NCI-H510A (cell line): ENCODE results near the gene CDK16.

Experiments
- DNase-seq: peaks from one replicate; lab custom pipeline; 2025; lab: John Stamatoyannopoulos, UW

The CDK16 gene

GRCh38 chrX:47209508-47210238 lies 8.8 kb upstream of the CDK16 start:
- DNase-seq: no peak

GRCh38 chrX:47210661-47211425 lies 7.6 kb upstream of the CDK16 start:
- DNase-seq: no peak

- no peak for DNase-seq
These were observed 5.8 kb upstream of the CDK16 start for GRCh38 chrX:47212381-47213293.

GRCh38 chrX:47214435-47215077 lies 3.9 kb upstream of the CDK16 start:
- DNase-seq: no peak

GRCh38 chrX:47215291-47215900 lies 3.1 kb upstream of the CDK16 start:
- no peak for DNase-seq

- DNase-seq: no peak
These were observed 2.0 kb upstream of the CDK16 start for GRCh38 chrX:47216393-47216925.

GRCh38 chrX:47217121-47217851 lies 1.2 kb upstream of the CDK16 start:
- DNase-seq: no peak

GRCh38 chrX:47217852-47218279 lies 615 bp upstream of the CDK16 start:
- peak; percentile 95 for DNase-seq

GRCh38 chrX:47218920-47219815 lies 687 bp downstream of the CDK16 start:
- no peak for DNase-seq

GRCh38 chrX:47221756-47222155 lies 3.3 kb downstream of the CDK16 start:
- DNase-seq: no peak

GRCh38 chrX:47222751-47223350 lies 4.4 kb downstream of the CDK16 start:
- no peak for DNase-seq

- no peak for DNase-seq
These were observed 5.2 kb downstream of the CDK16 start for GRCh38 chrX:47223476-47224250.

- no peak for DNase-seq
These were observed 5.9 kb downstream of the CDK16 start for GRCh38 chrX:47224266-47224895.

GRCh38 chrX:47224896-47225290 lies 6.4 kb downstream of the CDK16 start:
- DNase-seq: no peak

GRCh38 chrX:47226071-47226470 lies 7.6 kb downstream of the CDK16 start:
- DNase-seq: no peak

- no peak for DNase-seq
These were observed 8.3 kb downstream of the CDK16 start for GRCh38 chrX:47226531-47227333.

- no peak for DNase-seq
These were observed 8.8 kb downstream of the CDK16 start for GRCh38 chrX:47227334-47227583.
